ENCODE results near the gene SHMT2.
A peak's percentile ranks its signal among the peaks of the same experiment; 100 is the strongest.

SHMT2 gene

DNA sequence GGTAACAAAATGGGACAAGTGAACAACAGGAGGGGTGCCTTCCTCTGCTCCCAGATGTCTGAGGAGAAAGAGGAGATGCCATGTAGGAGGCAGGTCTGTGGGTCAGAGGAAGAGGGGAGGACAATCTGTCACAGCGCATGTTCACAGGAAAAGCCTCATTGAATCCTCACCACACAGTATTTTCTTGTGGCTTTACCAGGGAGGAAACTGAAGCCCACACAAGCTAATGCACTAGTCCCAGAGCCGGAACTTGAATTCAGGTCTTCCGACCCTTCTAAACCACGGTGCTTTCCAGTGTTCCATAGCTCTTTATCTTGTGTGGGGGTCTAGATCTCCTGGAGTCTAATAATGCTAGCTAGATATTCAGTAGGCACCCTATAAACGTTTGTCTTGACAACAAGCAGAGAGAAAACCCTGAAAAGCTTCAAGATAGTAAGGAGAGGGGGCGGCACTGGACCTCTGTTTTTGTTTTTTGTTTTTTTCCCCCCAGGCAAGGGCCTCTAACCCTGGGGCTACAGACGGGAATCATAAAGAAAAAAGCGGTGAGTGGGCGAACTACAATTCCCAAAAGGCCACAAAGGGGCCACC lies 371 bp upstream of the SHMT2 start:
- no peak for DNase-seq

DNA sequence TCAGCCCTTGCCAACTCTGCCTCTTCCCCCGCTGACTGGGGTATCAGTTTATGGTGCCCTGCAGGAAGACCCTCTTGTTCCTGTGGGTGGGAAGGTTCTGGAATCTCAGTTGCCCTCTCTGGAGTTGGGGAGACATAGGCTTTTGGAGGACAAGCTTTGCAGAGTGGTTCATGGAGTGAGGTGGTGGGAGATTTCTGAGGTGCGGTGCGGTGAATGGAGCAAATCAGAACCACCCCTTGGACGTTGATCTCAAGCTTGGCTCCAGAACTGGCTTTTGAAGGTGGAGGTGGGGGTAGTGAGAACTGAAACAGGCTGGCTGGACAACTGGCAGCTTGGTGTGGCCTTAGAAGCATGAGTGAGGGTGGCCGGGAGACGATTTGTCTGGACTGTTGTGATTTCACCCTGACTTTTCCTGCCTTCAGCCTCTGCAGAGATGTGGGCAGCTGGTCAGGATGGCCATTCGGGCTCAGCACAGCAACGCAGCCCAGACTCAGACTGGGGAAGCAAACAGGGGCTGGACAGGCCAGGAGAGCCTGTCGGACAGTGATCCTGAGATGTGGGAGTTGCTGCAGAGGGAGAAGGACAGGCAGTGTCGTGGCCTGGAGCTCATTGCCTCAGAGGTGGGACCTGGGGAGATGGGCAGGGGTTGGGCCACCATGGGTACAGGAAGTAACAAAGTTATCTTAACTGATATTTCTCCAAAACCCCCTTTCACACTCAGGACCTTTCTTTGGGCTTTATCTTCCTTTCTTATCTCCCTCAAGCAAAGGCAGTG lies 1.1 kb downstream of the SHMT2 start:
- no peak for DNase-seq

GRCh38 chr12:57231276-57232021 lies 1.9 kb downstream of the SHMT2 start:
- DNase-seq, result no peak

- no peak for DNase-seq
Observed at GRCh38 chr12:57232156-57232756, 2.7 kb downstream of the SHMT2 start.

- no peak for DNase-seq
Observed at GRCh38 chr12:57233357-57234232, 4.1 kb downstream of the SHMT2 start.

GRCh38 chr12:57234233-57234570 lies 4.7 kb downstream of the SHMT2 start:
- DNase-seq, result no peak

GRCh38 chr12:57234571-57235016 lies 5.1 kb downstream of the SHMT2 start:
- no peak for DNase-seq

DNA sequence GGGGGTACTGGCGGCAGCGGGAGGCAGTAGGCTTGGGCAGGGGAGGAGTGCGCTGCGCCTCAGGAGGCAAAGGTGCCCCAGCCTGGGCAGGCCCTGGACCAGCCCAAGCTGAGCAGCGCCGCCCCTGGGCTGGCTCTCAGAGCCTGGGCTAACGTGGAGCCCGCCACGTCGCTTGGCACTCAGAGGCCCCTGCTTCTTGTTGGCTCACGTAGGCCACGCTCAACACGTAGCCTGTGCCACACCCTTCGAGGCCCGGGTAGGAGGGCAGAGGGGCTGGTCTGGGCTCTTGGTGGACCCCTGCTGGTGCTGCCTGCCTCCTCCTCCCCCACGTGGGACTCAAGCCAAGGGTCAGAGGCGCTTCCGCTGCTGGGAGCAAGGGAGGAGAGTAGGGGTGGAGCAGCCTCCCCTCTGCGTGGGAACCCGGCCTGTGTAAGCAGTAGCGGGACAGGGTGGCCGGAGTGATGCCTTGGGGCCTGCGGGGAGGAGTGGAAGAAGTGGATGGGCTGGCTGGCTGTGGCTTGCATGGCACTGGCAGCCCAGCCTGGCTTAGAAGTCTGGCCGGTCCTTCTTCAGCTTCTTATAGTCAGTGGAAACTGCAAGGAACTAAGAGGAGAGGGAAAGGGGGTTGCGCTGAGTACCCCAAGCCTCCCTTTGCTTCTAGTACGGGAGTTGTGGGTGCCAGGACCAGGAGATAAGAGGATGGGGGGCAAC lies 5.7 kb downstream of the SHMT2 start:
- no peak for DNase-seq

DNA sequence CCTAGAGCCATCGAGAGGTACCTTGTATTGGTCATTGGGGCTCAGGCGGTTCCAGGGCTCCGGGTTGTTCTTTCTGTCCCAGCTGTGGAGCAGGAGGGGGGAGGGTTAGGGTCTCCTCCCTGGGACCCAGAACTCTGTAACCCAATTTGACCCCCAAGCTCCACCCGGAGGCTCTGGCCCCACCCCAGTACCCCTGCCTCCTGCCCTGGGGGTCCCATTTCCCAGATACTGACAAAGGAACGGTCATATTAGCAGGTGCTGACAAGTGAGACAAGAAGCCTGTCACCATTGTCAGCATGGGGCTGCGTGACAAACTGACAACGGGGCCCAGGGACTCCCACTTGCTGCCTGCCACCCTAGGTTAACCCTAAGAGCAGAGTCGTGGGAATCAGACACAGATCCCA lies 6.2 kb downstream of the SHMT2 start:
- DNase-seq, result no peak

DNA sequence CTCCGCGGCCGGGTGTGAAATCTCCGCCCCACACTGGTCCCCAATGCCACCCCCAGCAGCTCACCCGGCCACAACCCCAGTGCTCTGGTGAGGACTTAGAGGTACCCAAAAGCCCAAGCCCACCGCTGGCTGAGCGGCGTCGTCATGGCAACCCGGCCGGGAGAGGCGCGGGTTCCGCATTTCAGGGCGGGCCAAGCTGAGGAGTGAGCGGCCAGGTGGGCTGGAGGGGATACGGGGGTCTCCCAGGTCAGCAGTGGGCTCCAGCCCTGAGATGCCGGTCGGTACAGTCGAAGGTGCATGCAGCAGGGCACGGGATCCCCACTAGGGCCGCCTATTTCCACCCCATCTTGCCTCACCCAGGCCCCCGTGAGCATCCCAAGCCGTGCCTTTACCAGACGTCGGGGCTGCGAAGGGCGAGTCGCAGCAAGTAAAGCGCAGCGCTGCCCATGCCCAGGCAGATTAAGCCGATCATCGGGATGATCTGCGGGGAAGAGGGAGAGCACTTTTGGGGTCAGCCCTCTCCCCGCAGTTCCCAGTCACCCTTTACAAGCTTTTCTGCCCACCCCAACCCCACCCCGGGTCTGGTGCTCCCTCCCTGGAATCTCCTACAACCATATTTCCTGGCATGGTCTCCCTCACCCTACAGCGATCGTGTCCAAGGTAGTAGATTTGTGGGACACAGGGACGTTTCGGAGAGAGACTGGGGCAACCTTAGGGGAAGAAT lies 6.9 kb downstream of the SHMT2 start:
- no peak for DNase-seq

- DNase-seq, result no peak
Observed at GRCh38 chr12:57236925-57237595, 7.5 kb downstream of the SHMT2 start.

- no peak for DNase-seq
Observed at GRCh38 chr12:57237596-57237931, 8.1 kb downstream of the SHMT2 start.

DNA sequence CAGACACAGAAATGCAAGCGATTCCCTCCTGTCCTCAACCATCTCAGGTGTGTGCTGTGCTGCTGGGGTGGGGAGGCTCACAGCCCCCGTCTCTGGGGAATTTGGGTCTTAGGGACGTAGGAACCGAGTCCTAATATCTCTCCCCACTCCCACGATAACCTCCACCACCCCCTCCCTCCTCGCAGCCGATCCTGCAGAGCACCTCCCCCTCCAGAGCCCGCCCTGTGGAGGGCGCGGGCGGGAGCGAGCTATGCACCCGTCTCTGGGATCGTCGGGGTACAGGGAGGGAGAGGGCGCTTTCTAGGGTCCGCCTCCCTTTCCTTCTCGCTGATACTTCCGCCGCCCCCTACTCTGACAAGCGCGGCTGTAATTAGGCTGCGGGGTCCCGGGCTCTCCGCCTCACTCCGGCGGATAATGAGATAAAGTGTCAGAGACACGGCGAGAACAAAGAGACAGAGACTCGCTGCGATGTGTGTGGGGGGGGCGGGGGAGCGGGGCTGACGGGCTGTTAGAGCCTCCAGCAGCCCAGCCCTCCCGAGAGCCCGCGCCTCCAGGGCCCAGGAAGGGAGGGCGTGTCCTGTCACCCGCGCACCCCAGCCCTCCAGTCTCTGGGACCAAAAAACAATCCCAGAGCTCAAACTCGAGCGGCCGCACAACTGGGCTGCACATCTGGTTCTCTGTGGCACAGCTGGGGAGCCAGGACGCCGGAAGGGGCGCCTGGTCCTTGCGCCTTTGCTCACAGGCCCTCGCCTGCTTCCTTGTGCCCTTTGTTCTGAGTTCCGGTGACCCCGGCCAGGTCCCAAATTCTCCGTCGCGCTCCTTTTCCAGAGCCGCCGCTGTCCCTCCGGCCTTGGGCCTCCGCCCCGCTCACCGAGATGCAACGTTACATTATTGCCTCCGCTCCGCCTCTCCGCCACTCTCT lies 8.7 kb downstream of the SHMT2 start:
- DNase-seq, result no peak

GRCh38 chr12:57238854-57239554 lies 9.5 kb downstream of the SHMT2 start:
- DNase-seq, result peak; percentile 89

DNA sequence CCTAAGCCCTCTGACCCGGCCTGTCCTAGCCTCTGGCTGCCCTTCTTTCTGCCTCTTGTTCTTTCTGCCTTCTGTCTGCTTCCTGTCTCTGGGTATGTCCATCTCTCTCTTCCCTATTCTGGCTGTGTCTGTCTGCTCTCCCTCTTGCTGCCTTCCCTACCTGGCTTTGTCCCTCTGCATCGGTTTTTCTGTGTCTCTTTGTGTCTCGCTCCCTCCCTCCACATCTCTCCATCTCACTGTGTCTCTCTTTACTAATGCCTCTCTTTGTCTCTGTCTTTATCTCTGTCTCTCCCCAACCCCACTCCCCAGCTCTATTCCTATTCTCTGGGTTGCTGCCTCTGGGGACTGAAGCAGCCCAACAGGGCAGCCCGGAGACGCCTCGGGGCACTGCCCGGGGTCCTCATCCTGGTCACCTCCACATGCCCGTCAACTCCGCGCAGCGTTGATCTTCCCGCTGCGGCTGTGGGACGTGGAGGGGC lies 10.1 kb downstream of the SHMT2 start:
- no peak for DNase-seq

DNA sequence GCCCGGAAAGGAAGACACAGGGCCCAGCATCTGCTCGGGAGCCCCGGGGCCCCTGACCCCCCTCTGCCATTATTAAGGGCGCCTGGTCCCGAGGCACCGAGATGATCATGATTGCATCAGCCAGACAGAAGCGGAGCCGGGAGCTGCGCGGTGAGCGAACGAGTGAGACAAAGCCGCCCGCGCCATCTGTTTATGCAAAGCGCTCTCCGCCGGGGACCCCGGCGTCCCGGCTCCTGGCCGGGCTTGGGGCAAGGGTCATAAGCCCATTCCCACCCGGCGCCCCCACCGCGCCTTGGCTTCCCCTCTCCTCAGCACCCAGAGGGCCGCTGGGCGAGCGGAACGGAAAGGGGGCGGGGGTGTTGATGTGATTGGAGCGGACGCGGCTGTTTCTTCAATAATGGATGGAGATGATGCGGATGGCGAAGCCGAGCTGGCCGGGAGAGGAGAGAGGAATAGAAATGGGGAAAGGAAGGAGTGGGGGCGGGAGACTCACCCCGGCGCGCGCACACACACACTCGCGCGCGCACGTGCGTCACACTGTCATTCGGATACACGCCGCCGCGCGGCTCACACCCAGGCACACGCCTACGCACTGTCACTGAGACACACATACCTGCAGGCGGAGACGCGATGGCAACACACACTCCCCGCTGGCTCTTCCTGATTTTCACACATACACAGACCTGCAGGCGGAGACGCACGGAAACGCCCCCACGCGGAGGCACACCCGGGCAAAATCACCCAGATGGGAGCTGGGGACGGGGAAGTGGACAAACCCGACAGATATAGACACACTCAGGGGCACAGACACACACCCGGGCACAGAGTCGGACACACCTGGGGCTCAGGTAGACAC lies 10.8 kb downstream of the SHMT2 start:
- no peak for DNase-seq

- no peak for DNase-seq
Observed at GRCh38 chr12:57240926-57241401, 11.5 kb downstream of the SHMT2 start.

All from T1000 (cell line).